Mesendoderm (in vitro differentiated cells): ENCODE results near the gene ELMOD2.

Experiments used
- DNase-seq: peaks from one replicate; pipeline ENCODE4 v3.0.0; 2013
- H2AK5ac ChIP-seq: 2 replicates; pipeline ENCODE4 v1.6.1; 2013; ENCODE audit warnings: low read length, inconsistent platforms
- H2BK120ac ChIP-seq: 2 replicates; pipeline ENCODE4 v1.6.1; 2013; ENCODE audit warnings: low read depth, mild to moderate bottlenecking, low read length, moderate library complexity, mixed read lengths
- H2BK15ac ChIP-seq: replicated peaks from 2 replicates; pipeline ENCODE4 v1.6.1; 2013; ENCODE audit warnings: low read depth, mild to moderate bottlenecking, moderate library complexity
- H2BK5ac ChIP-seq: 2 replicates; pipeline ENCODE4 v1.6.1; 2013; ENCODE audit warnings: low read length, inconsistent platforms
- H3K18ac ChIP-seq: 2 replicates; pipeline ENCODE4 v1.6.1; 2013; ENCODE audit warnings: mild to moderate bottlenecking, low read length, mixed read lengths
- H3K23ac ChIP-seq: one replicate; pipeline ENCODE4 v1.6.1; 2013; ENCODE audit warnings: low read length
- H3K27ac ChIP-seq: 2 replicates; pipeline ENCODE4 v1.5.1; 2013; ENCODE audit warnings: low read depth, mild to moderate bottlenecking, inconsistent platforms, low read length, moderate library complexity
- H3K27me3 ChIP-seq: 2 replicates; pipeline ENCODE4 v1.6.1; 2013; ENCODE audit warnings: low read length, control low read depth, mild to moderate bottlenecking, inconsistent platforms; ENCODE audit not compliant: insufficient read depth, poor library complexity
- H3K36me3 ChIP-seq: 2 replicates; pipeline ENCODE4 v1.6.1; 2013; ENCODE audit warnings: low read length, inconsistent platforms; ENCODE audit not compliant: control insufficient read depth, insufficient read depth
- H3K4ac ChIP-seq: one replicate; pipeline ENCODE4 v1.6.1; 2013; ENCODE audit warnings: low read depth, mild to moderate bottlenecking, low read length, moderate library complexity
- H3K4me1 ChIP-seq: 2 replicates; pipeline ENCODE4 v1.6.1; 2013; ENCODE audit warnings: low read depth, low read length, inconsistent platforms; ENCODE audit not compliant: control insufficient read depth
- H3K4me2 ChIP-seq: 2 replicates; pipeline ENCODE4 v1.6.1; 2013; ENCODE audit warnings: low read length
- H3K4me3 ChIP-seq: 2 replicates; pipeline ENCODE4 v1.5.1; 2013; ENCODE audit warnings: mild to moderate bottlenecking, low read length
- H3K56ac ChIP-seq: one replicate; pipeline ENCODE4 v1.6.1; 2013; ENCODE audit warnings: low read length
- H3K79me1 ChIP-seq: 2 replicates; pipeline ENCODE4 v1.6.1; 2013; ENCODE audit warnings: low read length, inconsistent platforms
- H3K79me2 ChIP-seq: 2 replicates; pipeline ENCODE4 v1.6.1; 2013; ENCODE audit warnings: mild to moderate bottlenecking, low read length; ENCODE audit not compliant: control insufficient read depth, insufficient read depth
- H3K9ac ChIP-seq: 2 replicates; pipeline ENCODE4 v1.6.1; 2013; ENCODE audit warnings: low read length, inconsistent platforms
- H4K5ac ChIP-seq: one replicate; pipeline ENCODE4 v1.6.1; 2013; ENCODE audit warnings: low read length
- H4K8ac ChIP-seq: one replicate; pipeline ENCODE4 v1.6.1; 2013; ENCODE audit warnings: low read depth, mild to moderate bottlenecking, control low read depth, low read length, moderate library complexity
- WGBS: extraction: QIAGEN DNeasy Blood & Tissue Kit; methylation state at CpG from one replicate; pipeline ENCODE4 v1.1.7; 2013; ENCODE audit warnings: low lambda C conversion rate, missing lambda C conversion rate; ENCODE audit not compliant: insufficient coverage; ENCODE audit errors: extremely low coverage; 5-methylcytosine and 5-hydroxymethylcytosine counted together

Gene ELMOD2

DNA sequence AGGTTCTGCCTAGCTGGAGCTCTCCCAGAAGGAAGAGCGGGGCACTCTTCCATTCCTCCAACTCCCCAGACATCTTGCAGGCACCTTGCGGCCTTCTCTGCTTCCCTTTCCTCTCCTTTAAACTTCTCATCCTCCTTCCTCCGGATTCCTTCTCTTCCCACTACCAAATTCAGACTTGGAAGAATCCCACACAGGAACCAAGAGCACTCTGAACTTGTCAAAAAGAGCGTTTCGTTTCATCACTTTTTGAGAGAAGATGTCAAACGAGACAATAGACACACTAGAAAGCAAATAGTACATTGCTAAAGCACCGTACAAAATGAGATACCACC lies 45.3 kb downstream of the ELMOD2 start:
- no peak overlapping the region for H4K8ac ChIP-seq
- H3K4ac ChIP-seq = no peak overlapping the region
- no peak overlapping the region for H3K27ac ChIP-seq
- H3K9ac ChIP-seq = peak overlapping the region; percentile 46
- peaks cover 29% of the 10 kb centered on the region for H3K27me3 ChIP-seq
- peak overlapping the region; percentile 45 for H3K56ac ChIP-seq
- H3K4me3 ChIP-seq = no peak overlapping the region
- no peak overlapping the region for H4K5ac ChIP-seq
- H3K79me1 ChIP-seq = no peaks in the 10 kb centered on the region
- no peak overlapping the region for H2BK120ac ChIP-seq
- H2BK15ac ChIP-seq = no peak overlapping the region
- no peak overlapping the region for H3K18ac ChIP-seq
- H2BK5ac ChIP-seq = no peak overlapping the region
- no peaks in the 10 kb centered on the region for H3K79me2 ChIP-seq
- WGBS = no CpG with 5 or more reads among the region's 7 CpGs
- H3K4me1 ChIP-seq = peaks cover 3% of the 10 kb centered on the region
- no peak overlapping the region for H2AK5ac ChIP-seq
- no peak for DNase-seq
- H3K4me2 ChIP-seq = peak overlapping the region; percentile 91
- no peak overlapping the region for H3K23ac ChIP-seq
- H3K36me3 ChIP-seq = no peaks in the 10 kb centered on the region

DNA sequence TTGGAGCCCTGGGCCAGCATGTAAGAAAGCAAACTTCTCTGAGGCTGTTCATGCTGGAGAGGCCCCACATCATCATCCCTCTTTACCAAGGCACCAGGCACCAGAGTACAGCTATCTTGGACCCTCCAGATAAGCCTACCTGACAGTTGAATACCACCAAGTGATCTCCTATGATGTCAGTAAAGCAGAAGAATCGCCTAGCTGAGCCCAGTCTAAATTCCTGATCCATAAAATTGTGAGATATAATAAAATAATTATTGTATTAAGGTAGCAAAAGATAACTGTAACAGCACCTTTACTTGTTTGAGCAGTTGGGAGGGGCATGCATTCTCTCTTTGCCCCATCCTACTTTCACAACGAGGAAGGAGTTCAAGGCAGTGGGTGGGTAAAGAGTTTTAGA lies 47.7 kb downstream of the ELMOD2 start:
- H3K23ac ChIP-seq = no peak overlapping the region
- H4K5ac ChIP-seq = no peak overlapping the region
- no peak overlapping the region for H2AK5ac ChIP-seq
- no peak overlapping the region for H3K56ac ChIP-seq
- H2BK15ac ChIP-seq = no peak overlapping the region
- no peak overlapping the region for H3K27ac ChIP-seq
- H3K36me3 ChIP-seq = no peaks in the 10 kb centered on the region
- no peak overlapping the region for H2BK120ac ChIP-seq
- no peaks in the 10 kb centered on the region for H3K79me1 ChIP-seq
- H4K8ac ChIP-seq = no peak overlapping the region
- H2BK5ac ChIP-seq = no peak overlapping the region
- H3K79me2 ChIP-seq = no peaks in the 10 kb centered on the region
- no CpG with 5 or more reads among the region's 2 CpGs for WGBS
- no peak for DNase-seq
- H3K4me3 ChIP-seq = no peak overlapping the region
- H3K4me2 ChIP-seq = no peak overlapping the region
- no peak overlapping the region for H3K9ac ChIP-seq
- peaks cover 3% of the 10 kb centered on the region for H3K4me1 ChIP-seq
- no peak overlapping the region for H3K4ac ChIP-seq
- H3K27me3 ChIP-seq = peaks cover 29% of the 10 kb centered on the region
- no peak overlapping the region for H3K18ac ChIP-seq

GRCh38 chr4:140575489-140575888 lies 51.5 kb downstream of the ELMOD2 start:
- Histone ChIP-seq H3K23ac (no peak overlapping the region), H3K4ac (no peak overlapping the region), H3K27me3 (no peaks in the 10 kb centered on the region), H3K4me1 (no peaks in the 10 kb centered on the region), H2BK120ac (no peak overlapping the region), H2BK15ac (no peak overlapping the region), H3K4me2 (no peak overlapping the region), H3K36me3 (no peaks in the 10 kb centered on the region), H3K56ac (no peak overlapping the region), H3K9ac (no peak overlapping the region), H2BK5ac (no peak overlapping the region), H3K4me3 (no peak overlapping the region), H3K79me2 (no peaks in the 10 kb centered on the region), H3K27ac (no peak overlapping the region), H4K8ac (no peak overlapping the region), H4K5ac (no peak overlapping the region), H2AK5ac (no peak overlapping the region), H3K18ac (no peak overlapping the region), H3K79me1 (no peaks in the 10 kb centered on the region)
- no CpG with 5 or more reads among the region's 4 CpGs for WGBS
- DNase-seq = no peak

DNA sequence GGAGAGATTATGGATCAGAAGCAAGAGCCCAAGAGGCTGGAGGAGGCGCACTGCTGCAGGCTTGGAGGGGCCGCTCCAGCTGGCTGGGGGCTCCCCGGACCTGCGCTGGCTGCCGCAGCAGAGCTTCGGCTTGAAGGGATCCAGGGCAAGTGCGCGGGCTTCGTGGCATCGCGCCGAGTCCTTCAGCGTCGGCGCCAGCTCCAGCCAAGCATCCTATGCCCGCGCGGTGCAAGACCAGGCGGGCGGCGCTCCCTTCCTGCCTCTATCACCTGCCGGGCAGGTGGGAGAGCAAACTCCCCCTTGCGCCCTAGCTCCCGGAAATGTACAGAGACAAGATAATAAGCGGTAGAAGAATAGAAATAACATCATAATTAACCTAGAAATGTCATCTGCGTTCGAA lies 55.3 kb downstream of the ELMOD2 start:
- Histone ChIP-seq H3K18ac (no peak overlapping the region), H3K9ac (no peak overlapping the region), H3K4me3 (no peak overlapping the region), H3K4ac (no peak overlapping the region), H3K36me3 (no peaks in the 10 kb centered on the region), H2BK15ac (no peak overlapping the region), H3K79me1 (no peaks in the 10 kb centered on the region), H4K8ac (no peak overlapping the region), H3K27ac (no peak overlapping the region), H3K4me1 (no peaks in the 10 kb centered on the region), H4K5ac (no peak overlapping the region), H3K4me2 (no peak overlapping the region), H2AK5ac (no peak overlapping the region), H3K23ac (no peak overlapping the region), H2BK120ac (no peak overlapping the region), H3K79me2 (no peaks in the 10 kb centered on the region), H3K56ac (no peak overlapping the region), H3K27me3 (no peaks in the 10 kb centered on the region), H2BK5ac (no peak overlapping the region)
- WGBS = no CpG with 5 or more reads among the region's 27 CpGs
- DNase-seq = no peak

- Histone ChIP-seq H3K23ac (no peak overlapping the region), H3K4me3 (no peak overlapping the region), H3K9ac (no peak overlapping the region), H3K18ac (no peak overlapping the region), H3K79me2 (no peaks in the 10 kb centered on the region), H3K4ac (no peak overlapping the region), H3K56ac (no peak overlapping the region), H2AK5ac (no peak overlapping the region), H3K27ac (no peak overlapping the region), H2BK120ac (no peak overlapping the region), H2BK5ac (no peak overlapping the region), H2BK15ac (no peak overlapping the region), H3K79me1 (no peaks in the 10 kb centered on the region), H4K5ac (no peak overlapping the region), H3K36me3 (no peaks in the 10 kb centered on the region), H3K4me2 (no peak overlapping the region), H3K4me1 (no peaks in the 10 kb centered on the region), H4K8ac (no peak overlapping the region), H3K27me3 (no peaks in the 10 kb centered on the region)
- no CpG with 5 or more reads among the region's 3 CpGs for WGBS
- DNase-seq = no peak
These were observed 57.1 kb downstream of the ELMOD2 start for GRCh38 chr4:140581078-140581477.

GRCh38 chr4:140584439-140584838 lies 60.5 kb downstream of the ELMOD2 start:
- no peak for DNase-seq
- Histone ChIP-seq H3K9ac (no peak overlapping the region), H3K18ac (no peak overlapping the region), H3K4me1 (no peaks in the 10 kb centered on the region), H2BK120ac (no peak overlapping the region), H3K79me1 (no peaks in the 10 kb centered on the region), H3K4me2 (no peak overlapping the region), H3K4ac (no peak overlapping the region), H2AK5ac (no peak overlapping the region), H3K27ac (no peak overlapping the region), H3K79me2 (no peaks in the 10 kb centered on the region), H2BK5ac (no peak overlapping the region), H3K4me3 (no peak overlapping the region), H3K27me3 (no peaks in the 10 kb centered on the region), H3K56ac (no peak overlapping the region), H3K23ac (no peak overlapping the region), H2BK15ac (no peak overlapping the region), H3K36me3 (no peaks in the 10 kb centered on the region), H4K5ac (no peak overlapping the region), H4K8ac (no peak overlapping the region)
- WGBS = no CpG with 5 or more reads among the region's 1 CpG
